ENCODE results near the gene STX17.
"Not testable (repeated sequence)": the region's sequence is repeated elsewhere in the genome, so short reads cannot be mapped to it uniquely, and the experiment has no call there.

The STX17 gene

GRCh38 chr9:99906403-99907207, at the start of gene STX17:
STX17 (plus strand) TSS chr9:99906654; CDS start chr9:99915240, 8,586 bp downstream.
- peak; percentile 37 for DNase-seq (ENCODE audit: low read depth)
- in situ Hi-C loops (cut with HindIII; ENCODE audit: low sequenced_read_pairs), result no loop called here
- no peak for TF ChIP-seq CTCF (IDR thresholded peaks at IDR 0.05; ENCODE audit: low read depth, low read length, missing control alignments)
- H3K4me3 ChIP-seq (ENCODE audit: low read depth, low read length), result peak within 1 kb of the TSS; percentile 72

GRCh38 chr9:99857576-99857975, 48.9 kb upstream of the STX17 start:
- H3K4me3 ChIP-seq (ENCODE audit: low read depth, low read length); DNase-seq (ENCODE audit: low read depth); in situ Hi-C loops (cut with HindIII; ENCODE audit: low sequenced_read_pairs): not testable (repeated sequence)

GRCh38 chr9:99858087-99858486, 48.4 kb upstream of the STX17 start:
- in situ Hi-C loops (cut with HindIII; ENCODE audit: low sequenced_read_pairs), result no loop called here
- no peak for TF ChIP-seq CTCF (IDR thresholded peaks at IDR 0.05; ENCODE audit: low read depth, low read length, missing control alignments)
- no peak overlapping the region for H3K4me3 ChIP-seq (ENCODE audit: low read depth, low read length)
- no peak for DNase-seq (ENCODE audit: low read depth)

GRCh38 chr9:99859243-99859980, 47.0 kb upstream of the STX17 start:
- TF ChIP-seq CTCF (IDR thresholded peaks at IDR 0.05; ENCODE audit: low read depth, low read length, missing control alignments), result no peak
- in situ Hi-C loops (cut with HindIII; ENCODE audit: low sequenced_read_pairs), result no loop called here
- no peak for DNase-seq (ENCODE audit: low read depth)
- H3K4me3 ChIP-seq (ENCODE audit: low read depth, low read length), result no peak overlapping the region

- no peak for TF ChIP-seq CTCF (IDR thresholded peaks at IDR 0.05; ENCODE audit: low read depth, low read length, missing control alignments)
- no peak for DNase-seq (ENCODE audit: low read depth)
- in situ Hi-C loops (cut with HindIII; ENCODE audit: low sequenced_read_pairs), result loop anchor here (10.0 kb wide), 1 partner anchor 65 kb away; no protein-coding TSS in a partner anchor
- H3K4me3 ChIP-seq (ENCODE audit: low read depth, low read length), result no peak overlapping the region
Observed at GRCh38 chr9:99860266-99860665, 46.2 kb upstream of the STX17 start.

- no peak for DNase-seq (ENCODE audit: low read depth)
- in situ Hi-C loops (cut with HindIII; ENCODE audit: low sequenced_read_pairs), result loop anchor here (10.0 kb wide), 1 partner anchor 61 kb away; no protein-coding TSS in a partner anchor
- no peak overlapping the region for H3K4me3 ChIP-seq (ENCODE audit: low read depth, low read length)
- no peak for TF ChIP-seq CTCF (IDR thresholded peaks at IDR 0.05; ENCODE audit: low read depth, low read length, missing control alignments)
Observed at GRCh38 chr9:99863955-99864354, 42.5 kb upstream of the STX17 start.

GRCh38 chr9:99866398-99866797, 40.1 kb upstream of the STX17 start:
- TF ChIP-seq CTCF (IDR thresholded peaks at IDR 0.05; ENCODE audit: low read depth, low read length, missing control alignments), result no peak
- DNase-seq (ENCODE audit: low read depth), result no peak
- no peak overlapping the region for H3K4me3 ChIP-seq (ENCODE audit: low read depth, low read length)
- in situ Hi-C loops (cut with HindIII; ENCODE audit: low sequenced_read_pairs), result loop anchor here (10.0 kb wide), 1 partner anchor 58 kb away; no protein-coding TSS in a partner anchor
